Stimulated activated CD4-positive, alpha-beta T cell treated with anti-CD3 and anti-CD28 coated beads, Interleukin-4, amount 100 ng/mL, for 24 hours (primary cell): ENCODE data around the gene CD55.
"Not testable (repeated sequence)": the region's sequence is repeated elsewhere in the genome, so short reads cannot be mapped to it uniquely, and the experiment has no call there.

ENCODE experiments used
- DNase-seq: peaks from one replicate; pipeline ENCODE4 v3.0.0-alpha.2; 2020

Gene CD55

GRCh38 chr1:207306023-207306422, 15.5 kb upstream of the CD55 start:
- DNase-seq = no peak

- DNase-seq = no peak
Measured at GRCh38 chr1:207306603-207307002, 14.9 kb upstream of the CD55 start.

- no peak for DNase-seq
Measured at GRCh38 chr1:207308451-207309190, 12.9 kb upstream of the CD55 start.

GRCh38 chr1:207309745-207310273, 11.7 kb upstream of the CD55 start:
- DNase-seq = no peak

- no peak for DNase-seq
Measured at GRCh38 chr1:207311888-207312603, 9.4 kb upstream of the CD55 start.

- no peak for DNase-seq
Measured at GRCh38 chr1:207312604-207312920, 8.9 kb upstream of the CD55 start.

- no peak for DNase-seq
Measured at GRCh38 chr1:207313131-207313530, 8.3 kb upstream of the CD55 start.

GRCh38 chr1:207314816-207315215, 6.7 kb upstream of the CD55 start:
- no peak for DNase-seq

- DNase-seq = no peak
Measured at GRCh38 chr1:207315435-207315834, 6.0 kb upstream of the CD55 start.

- no peak for DNase-seq
Measured at GRCh38 chr1:207316141-207316540, 5.3 kb upstream of the CD55 start.

GRCh38 chr1:207316622-207317391, 4.7 kb upstream of the CD55 start:
- DNase-seq = no peak

GRCh38 chr1:207317561-207317960, 3.9 kb upstream of the CD55 start:
- no peak for DNase-seq

GRCh38 chr1:207318072-207318619, 3.3 kb upstream of the CD55 start:
- no peak for DNase-seq

- no peak for DNase-seq
Measured at GRCh38 chr1:207319199-207319598, 2.3 kb upstream of the CD55 start.

GRCh38 chr1:207320105-207320504, 1.4 kb upstream of the CD55 start:
- DNase-seq = not testable (repeated sequence)

GRCh38 chr1:207321790-207322645, 540 bp downstream of the CD55 start:
- no peak for DNase-seq

- DNase-seq = no peak
Measured at GRCh38 chr1:207323425-207324225, 2.1 kb downstream of the CD55 start.

- no peak for DNase-seq
Measured at GRCh38 chr1:207328004-207328403, 6.5 kb downstream of the CD55 start.

- DNase-seq = no peak
Measured at GRCh38 chr1:207328908-207329440, 7.5 kb downstream of the CD55 start.

GRCh38 chr1:207329469-207329868, 8.0 kb downstream of the CD55 start:
- no peak for DNase-seq

- no peak for DNase-seq
Measured at GRCh38 chr1:207330011-207330710, 8.7 kb downstream of the CD55 start.
